Measurements from ENCODE around the gene CST8.

CST8 gene, protein sequence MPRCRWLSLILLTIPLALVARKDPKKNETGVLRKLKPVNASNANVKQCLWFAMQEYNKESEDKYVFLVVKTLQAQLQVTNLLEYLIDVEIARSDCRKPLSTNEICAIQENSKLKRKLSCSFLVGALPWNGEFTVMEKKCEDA

DNA sequence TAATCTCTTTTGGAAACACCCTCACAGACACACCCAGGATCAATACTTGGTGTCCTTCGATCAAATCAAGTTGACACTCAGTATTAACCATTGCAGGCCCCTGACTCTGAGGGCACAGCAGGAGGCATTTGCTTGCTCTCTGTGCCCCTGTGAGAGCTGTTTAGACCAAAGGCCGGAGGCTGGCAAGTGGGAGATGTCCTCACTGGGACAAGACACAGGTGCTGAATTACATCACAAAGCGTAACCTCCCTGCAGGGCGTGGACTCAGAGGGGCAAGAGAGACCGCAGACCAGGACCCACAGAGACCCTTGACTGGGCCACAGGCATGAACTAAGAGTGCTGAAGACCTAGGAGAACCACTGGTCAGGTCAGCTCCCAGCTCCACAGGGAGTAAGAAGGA is at the start of gene CST8:
Gene CST8, plus strand, starts transcription at position 301 of the 400 bp plus-strand sequence. CDS start 551 bp downstream, outside the sequence.
- H3K4me1 Mint-ChIP-seq, result peaks cover 8% of the 10 kb centered on the region
- H3K27ac Mint-ChIP-seq, result no peak within 1 kb of the TSS
- no peak within 1 kb of the TSS for H3K4me3 Mint-ChIP-seq
- peaks cover 0 to 7% of the 10 kb centered on the region in 2 donors for H3K9me3 Mint-ChIP-seq
- no peaks in the 10 kb centered on the region for H3K27me3 Mint-ChIP-seq
- ATAC-seq (no peak), DNase-seq (no peak)

DNA sequence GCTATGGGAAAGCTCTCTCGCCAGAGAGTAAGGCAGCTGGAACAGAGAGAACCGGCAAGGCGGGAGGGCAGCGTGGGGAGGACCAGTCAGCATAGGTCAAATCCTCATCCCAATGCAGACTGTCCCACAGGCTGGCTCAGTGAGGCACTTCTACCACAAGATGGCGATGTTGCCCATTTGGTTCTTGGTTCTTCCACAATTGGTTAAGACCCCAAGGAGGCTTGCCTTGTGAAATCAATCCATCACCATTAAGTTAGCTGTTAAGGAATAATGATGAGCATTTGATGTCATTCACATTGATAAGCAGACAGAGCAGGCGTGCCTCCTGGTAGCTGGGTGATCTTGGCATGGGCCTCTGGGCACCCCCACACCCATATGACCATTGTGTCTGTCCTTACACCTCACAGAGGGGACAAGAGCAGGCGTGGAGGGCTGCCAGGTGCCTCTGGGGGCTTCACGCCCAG is 49.0 kb upstream of the CST8 start:
- no peak overlapping the region for H3K4me3 Mint-ChIP-seq
- H3K27ac Mint-ChIP-seq, result no peak overlapping the region
- H3K9me3 Mint-ChIP-seq, result no peaks in the 10 kb centered on the region
- H3K27me3 Mint-ChIP-seq, result no peaks in the 10 kb centered on the region
- H3K4me1 Mint-ChIP-seq, result no peaks in the 10 kb centered on the region
- DNase-seq (peak; percentile 62 to 66), ATAC-seq (peak; percentile 79)

DNA sequence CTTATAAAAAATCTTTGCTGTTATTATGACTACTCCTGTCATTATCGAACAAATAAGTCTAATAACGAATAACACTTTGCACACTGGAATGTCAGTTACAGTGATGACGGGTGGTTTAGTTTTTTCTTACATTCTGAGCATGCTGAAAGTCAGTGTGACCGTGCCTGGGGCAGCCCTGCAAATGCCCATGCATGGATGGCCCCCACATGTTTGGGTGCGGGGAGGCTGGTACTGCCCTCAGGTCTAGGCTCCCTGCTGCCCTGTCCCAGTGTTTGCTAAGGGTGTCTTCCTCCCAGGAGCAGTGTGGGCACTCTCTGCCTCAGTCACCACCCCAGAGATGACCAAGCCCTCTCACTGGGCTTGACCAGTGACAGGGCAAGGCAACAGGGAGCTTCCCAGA is 48.5 kb upstream of the CST8 start:
- H3K27me3 Mint-ChIP-seq, result no peaks in the 10 kb centered on the region
- H3K27ac Mint-ChIP-seq, result no peak overlapping the region
- no peak for ATAC-seq
- no peaks in the 10 kb centered on the region for H3K9me3 Mint-ChIP-seq
- no peaks in the 10 kb centered on the region for H3K4me1 Mint-ChIP-seq
- H3K4me3 Mint-ChIP-seq, result no peak overlapping the region
- no peak for DNase-seq

DNA sequence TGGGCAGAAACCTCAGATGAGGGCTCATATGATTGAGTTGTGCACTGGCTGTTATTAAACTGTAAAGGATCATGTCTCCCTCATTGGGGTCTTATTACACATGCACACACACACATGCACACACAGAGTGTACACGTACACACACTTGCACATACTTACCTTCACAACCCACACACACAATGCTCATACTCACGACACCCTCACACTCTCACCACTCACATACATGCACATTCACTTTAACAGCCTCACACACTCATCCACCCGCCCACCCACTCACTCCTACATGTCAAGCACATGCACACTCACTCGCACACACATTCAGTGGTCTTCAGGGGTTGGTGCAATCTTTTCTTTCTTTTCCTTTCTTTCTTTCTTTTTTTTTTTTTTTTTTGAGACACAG is 46.1 kb upstream of the CST8 start:
- no peak for ATAC-seq
- Mint-ChIP-seq H3K27ac (no peak overlapping the region), H3K4me3 (no peak overlapping the region), H3K4me1 (peaks cover 9% of the 10 kb centered on the region), H3K27me3 (no peaks in the 10 kb centered on the region), H3K9me3 (no peaks in the 10 kb centered on the region)
- no peak for DNase-seq

DNA sequence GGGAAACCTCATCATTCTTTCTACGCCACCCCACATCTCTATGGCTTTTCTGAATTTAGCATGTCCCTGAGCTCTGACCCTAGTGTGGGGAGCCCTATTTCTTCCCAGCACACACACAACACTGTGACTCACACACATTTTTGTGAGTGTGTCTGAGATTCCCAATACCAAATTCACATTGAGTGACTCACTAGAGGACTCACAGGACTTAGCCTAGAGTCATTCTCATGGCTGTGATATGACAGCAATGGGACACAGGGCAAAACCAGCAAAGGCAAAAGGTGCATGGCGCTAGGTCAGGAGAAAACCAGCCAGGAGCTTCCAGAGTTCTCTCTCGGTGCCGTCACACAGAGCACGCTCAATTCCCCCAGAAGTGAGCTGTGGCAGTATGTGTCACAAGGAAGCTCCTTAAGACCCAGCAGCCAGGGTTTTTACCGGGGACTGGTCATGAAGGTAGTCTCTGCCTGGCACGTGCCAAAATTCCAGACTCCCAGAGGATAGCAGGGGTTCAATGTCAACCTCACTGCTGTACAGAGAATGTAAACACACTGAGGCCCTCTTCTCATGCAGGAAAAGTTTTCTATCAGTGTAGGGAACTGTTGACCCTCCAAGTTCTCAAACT is 45.2 kb upstream of the CST8 start:
- no peaks in the 10 kb centered on the region for H3K27me3 Mint-ChIP-seq
- H3K9me3 Mint-ChIP-seq, result no peaks in the 10 kb centered on the region
- DNase-seq, result no peak
- peak overlapping the region in 1 of 2 donors; percentile 61 for H3K27ac Mint-ChIP-seq
- no peak overlapping the region for H3K4me3 Mint-ChIP-seq
- no peak for ATAC-seq
- H3K4me1 Mint-ChIP-seq, result peaks cover 9% of the 10 kb centered on the region

DNA sequence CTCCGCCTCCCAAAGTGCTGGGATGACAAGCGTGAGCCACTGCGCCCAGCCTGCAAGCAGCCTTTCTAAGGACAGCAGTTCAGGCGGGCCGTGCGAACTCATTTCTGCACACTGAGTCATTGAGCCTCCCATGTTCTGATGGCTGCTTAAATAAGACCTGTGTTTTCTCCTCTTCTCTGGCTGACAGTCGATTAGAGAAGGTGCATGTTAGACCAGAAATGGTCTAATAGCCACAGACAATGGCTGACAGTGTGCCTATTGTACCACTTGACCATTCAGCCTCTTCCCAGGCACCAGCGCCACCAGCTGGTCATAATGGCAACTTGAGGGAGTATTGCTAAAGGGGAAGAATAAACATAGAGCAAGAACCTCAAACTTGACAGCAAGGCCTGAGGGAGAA is 44.4 kb upstream of the CST8 start:
- DNase-seq (peak in 1 of 2 donors; percentile 33), ATAC-seq (peak; percentile 53)
- Mint-ChIP-seq H3K4me1 (peaks cover 9% of the 10 kb centered on the region), H3K27ac (peak overlapping the region in 1 of 2 donors; percentile 29), H3K27me3 (no peaks in the 10 kb centered on the region), H3K4me3 (no peak overlapping the region), H3K9me3 (no peaks in the 10 kb centered on the region)

DNA sequence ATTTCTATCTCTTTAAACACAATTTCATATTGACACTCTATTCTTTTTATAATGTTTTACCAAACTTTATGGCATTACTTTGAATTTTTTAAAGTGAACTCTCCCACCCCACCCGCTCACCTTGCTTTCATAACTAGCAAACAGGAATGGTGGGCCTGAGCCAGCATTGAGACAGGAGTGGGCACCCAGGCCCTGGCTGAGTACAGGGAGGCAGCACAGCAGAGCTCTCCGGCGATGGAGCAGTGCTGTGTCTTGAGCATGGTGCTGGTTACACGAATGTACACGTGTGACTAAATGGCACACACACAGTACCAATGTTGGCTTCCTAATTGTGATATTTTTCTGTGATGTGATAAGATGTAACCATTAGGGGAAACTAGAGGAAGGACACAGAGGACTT is 42.8 kb upstream of the CST8 start:
- no peaks in the 10 kb centered on the region for H3K9me3 Mint-ChIP-seq
- DNase-seq, result no peak
- H3K4me3 Mint-ChIP-seq, result no peak overlapping the region
- no peak overlapping the region for H3K27ac Mint-ChIP-seq
- no peak for ATAC-seq
- H3K4me1 Mint-ChIP-seq, result peaks cover 9% of the 10 kb centered on the region
- H3K27me3 Mint-ChIP-seq, result no peaks in the 10 kb centered on the region

DNA sequence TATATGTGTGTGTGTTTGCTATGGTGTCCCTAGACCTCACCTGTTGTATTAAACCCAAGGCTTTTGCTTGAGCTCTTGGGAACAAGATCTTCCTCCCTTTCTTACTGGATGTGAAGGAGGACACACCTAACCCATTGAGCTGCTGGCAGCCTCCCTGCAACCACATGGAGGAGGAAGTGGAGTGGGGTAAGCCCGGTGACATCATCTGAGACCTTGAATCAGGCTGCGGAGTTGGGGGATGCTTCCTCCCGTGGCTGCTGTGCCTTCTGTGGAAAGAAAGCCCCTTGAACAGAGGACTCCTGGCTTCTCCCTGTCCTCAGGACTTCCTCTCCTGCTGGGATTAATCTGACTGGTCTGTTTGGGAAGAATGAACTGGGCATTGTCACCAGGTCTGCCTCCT is 41.5 kb upstream of the CST8 start:
- Mint-ChIP-seq H3K4me1 (peaks cover 9% of the 10 kb centered on the region), H3K27ac (no peak overlapping the region), H3K4me3 (no peak overlapping the region), H3K27me3 (no peaks in the 10 kb centered on the region), H3K9me3 (no peaks in the 10 kb centered on the region)
- ATAC-seq (peak; percentile 62), DNase-seq (no peak)

DNA sequence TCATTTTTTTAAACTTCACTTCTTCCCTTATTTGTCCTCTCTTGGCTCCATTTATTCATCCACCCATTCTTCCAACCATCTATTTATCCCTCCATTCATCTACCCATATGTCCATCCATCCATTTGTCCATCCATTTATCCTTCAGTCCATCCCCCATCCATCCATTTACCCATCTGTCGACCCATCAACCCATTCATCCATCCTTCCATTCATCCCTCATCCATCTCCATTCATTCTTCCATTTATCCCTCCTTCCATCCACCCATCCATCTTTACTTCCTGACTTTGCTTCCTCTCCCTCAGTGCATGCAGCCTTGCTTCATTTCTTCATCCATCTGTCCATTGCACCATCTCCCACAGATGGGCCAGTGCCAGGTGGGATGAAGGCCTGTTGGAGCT is 40.0 kb upstream of the CST8 start:
- DNase-seq (no peak), ATAC-seq (no peak)
- Mint-ChIP-seq H3K27ac (no peak overlapping the region), H3K4me1 (peaks cover 13% of the 10 kb centered on the region), H3K4me3 (no peak overlapping the region), H3K27me3 (no peaks in the 10 kb centered on the region), H3K9me3 (no peaks in the 10 kb centered on the region)

DNA sequence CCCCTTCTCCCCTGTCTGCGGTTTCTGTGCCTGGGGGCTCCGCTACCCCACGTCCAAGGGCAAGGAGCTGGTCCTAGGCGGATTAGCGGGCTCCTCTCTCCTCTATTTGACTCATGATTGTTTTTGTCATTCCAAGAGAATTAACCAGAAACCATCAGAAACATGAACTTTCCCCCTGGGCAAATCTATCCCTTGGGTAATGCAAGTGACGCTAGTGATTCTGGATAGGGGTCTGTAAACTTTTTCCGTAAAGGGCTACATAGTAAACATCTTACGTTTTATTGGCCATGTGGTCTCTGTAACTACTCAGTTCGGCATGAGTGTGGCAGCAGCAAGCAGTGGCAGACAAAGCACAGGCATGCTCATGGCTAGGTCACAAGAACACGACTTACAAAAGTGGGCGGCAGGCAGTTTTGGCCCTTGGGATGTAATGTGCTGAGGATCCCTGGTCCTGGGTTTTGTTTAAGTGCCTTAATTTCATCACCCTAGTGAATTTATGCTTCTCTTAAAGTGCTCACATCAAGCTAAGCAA is 38.9 kb upstream of the CST8 start:
- Mint-ChIP-seq H3K4me3 (no peak overlapping the region), H3K4me1 (peaks cover 24% of the 10 kb centered on the region), H3K27me3 (no peaks in the 10 kb centered on the region), H3K9me3 (no peaks in the 10 kb centered on the region), H3K27ac (no peak overlapping the region)
- ATAC-seq (no peak), DNase-seq (no peak)

DNA sequence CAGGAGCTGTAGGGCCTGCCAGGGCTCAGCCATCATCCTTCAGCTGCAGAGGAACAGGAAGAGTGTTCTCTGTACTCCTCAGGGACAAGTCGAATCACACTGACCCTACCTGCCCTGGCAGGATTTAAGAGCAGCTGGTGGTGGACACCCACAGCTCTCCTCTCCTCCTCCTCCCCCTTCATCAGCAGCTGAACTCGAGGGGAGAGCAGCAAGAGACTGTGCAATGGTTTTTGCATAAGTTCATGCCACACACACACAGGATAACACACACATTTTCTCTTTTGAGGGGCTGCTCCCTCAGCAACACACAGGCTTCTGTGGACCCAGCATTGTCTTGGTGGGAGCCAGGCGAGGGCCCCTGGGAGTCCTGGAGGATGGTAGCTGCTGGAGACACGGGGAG is 38.1 kb upstream of the CST8 start, which contains the start of gene CST11:
Gene CST11, minus strand, starts transcription at position 101 of the 400 bp plus-strand sequence. Its CDS starts 65 bp downstream, at position 36.
- Mint-ChIP-seq H3K4me1 (peaks cover 26% of the 10 kb centered on the region), H3K9me3 (no peaks in the 10 kb centered on the region), H3K27me3 (no peaks in the 10 kb centered on the region), H3K27ac (peak within 1 kb of the TSS in 1 of 2 donors; percentile 33), H3K4me3 (no peak within 1 kb of the TSS)
- DNase-seq (no peak), ATAC-seq (no peak)

DNA sequence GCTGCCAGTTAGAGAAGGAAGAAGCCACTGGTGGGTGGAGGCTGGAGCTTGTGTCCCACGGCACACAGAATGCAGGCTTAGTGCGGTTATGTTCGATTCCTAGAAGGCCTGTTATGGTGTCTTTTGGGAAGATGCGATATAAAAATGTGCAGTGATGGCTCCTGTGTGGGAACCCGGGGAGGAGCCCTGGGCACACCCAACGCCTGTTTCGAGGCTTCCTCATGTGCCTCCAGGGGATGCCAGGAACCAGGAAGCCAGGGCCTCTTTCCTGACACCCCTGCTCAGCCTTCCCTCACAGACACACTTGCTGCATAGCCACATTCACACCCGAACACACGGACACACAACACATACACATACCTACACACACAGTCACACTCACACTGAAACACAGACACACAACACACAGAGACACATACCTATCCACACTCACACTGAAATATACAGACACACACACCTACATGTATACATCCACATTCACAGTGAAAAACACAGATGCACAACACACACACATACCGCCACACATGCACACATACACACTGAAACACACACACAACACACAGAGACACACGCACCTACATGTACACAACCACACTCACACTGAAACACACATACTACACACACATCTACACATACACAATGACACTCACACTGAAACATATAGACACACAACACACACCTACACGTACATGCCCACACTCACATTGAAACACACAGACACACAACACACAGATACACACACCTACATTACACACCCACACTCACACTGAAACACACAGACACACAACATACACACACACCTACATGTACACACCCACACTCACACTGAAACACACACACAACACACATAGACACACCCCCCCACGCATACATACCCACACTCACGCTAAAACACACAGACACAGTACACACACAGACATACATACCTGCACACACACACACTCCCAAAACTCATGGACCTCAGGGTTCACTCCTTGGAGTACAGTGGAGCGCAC is 37.1 kb upstream of the CST8 start:
- Mint-ChIP-seq H3K27me3 (no peaks in the 10 kb centered on the region), H3K27ac (no peak overlapping the region), H3K4me1 (peaks cover 26% of the 10 kb centered on the region), H3K9me3 (no peaks in the 10 kb centered on the region), H3K4me3 (no peak overlapping the region)
- ATAC-seq, result no peak
- DNase-seq, result no peak

DNA sequence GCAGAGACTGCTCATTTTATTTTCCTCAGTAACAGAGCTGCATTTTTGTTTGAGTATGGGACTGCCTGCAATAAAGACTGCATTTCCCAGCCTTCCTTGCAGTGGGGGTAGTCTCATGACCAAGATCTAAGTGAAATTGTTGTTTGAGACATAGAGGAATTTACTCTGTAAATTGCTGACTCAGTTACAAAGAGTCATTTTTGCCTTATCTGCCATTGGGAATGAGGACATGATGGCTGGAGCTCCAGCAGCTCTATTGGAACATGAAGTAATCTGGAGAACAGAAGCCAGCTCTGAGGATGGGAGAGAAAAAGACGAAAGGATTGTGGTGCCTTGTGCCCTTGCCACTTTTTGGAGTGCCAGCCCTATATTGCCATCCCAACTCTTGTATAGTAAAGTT is 36.1 kb upstream of the CST8 start:
- Mint-ChIP-seq H3K4me1 (peaks cover 17% of the 10 kb centered on the region), H3K27ac (no peak overlapping the region), H3K9me3 (no peaks in the 10 kb centered on the region), H3K27me3 (no peaks in the 10 kb centered on the region), H3K4me3 (no peak overlapping the region)
- ATAC-seq, result no peak
- DNase-seq, result no peak

DNA sequence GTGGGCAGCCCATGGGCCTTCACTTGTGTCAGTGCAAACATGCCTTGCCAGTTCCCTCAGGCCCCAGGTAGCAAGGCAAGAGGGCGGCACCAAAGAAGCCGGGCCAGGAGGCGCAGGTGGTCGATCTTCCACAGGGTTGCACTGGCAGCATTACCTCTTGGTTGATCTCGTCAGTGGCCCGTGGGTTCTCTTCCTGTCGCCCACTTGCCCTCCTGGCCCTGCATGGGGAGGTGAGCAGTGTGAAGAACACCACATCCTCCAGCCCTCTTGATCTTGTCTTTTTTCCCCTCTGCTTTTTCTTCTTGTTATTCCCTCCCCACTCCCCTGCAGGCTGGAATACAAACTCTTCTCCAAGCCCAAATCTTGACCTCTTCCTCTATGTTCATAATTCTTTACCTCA is 35.3 kb upstream of the CST8 start:
- ATAC-seq, result no peak
- Mint-ChIP-seq H3K9me3 (no peaks in the 10 kb centered on the region), H3K4me3 (no peak overlapping the region), H3K27ac (peak overlapping the region in 1 of 2 donors; percentile 89), H3K4me1 (peaks cover 17% of the 10 kb centered on the region), H3K27me3 (no peaks in the 10 kb centered on the region)
- DNase-seq, result no peak

DNA sequence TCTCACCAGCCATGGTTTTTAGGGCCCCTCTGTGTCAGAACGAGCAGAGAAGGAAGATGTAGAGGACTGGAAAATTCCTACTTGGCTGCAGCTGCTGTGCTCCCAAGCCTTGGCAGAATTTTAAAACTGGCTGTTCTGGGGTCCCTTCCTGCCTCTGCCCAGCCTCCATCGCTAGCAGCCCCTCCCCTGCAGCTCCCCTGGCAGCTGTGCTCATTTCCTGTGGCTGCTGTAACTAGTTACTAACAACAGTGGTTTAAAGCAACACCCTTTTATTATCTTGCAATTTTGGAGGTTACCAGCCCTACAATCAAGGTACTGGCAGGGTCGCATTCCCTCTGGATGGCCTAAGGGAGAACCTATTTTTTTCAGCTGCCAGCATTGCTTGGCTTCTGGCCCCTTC is 34.5 kb upstream of the CST8 start:
- ATAC-seq (no peak), DNase-seq (no peak)
- Mint-ChIP-seq H3K27me3 (no peaks in the 10 kb centered on the region), H3K4me1 (peaks cover 17% of the 10 kb centered on the region), H3K27ac (peak overlapping the region; percentile 72 to 89), H3K4me3 (peak overlapping the region in 1 of 2 donors; percentile 3), H3K9me3 (no peaks in the 10 kb centered on the region)
